GM18505 (cell line): ENCODE results near the gene TLCD3A.

Experiments
- ATAC-seq: cut with Tn5 transposase; IDR thresholded peaks from one replicate; pipeline ENCODE4 v1.9.1; 2021; ENCODE audit not compliant: unreplicated experiment
- POLR2A ChIP-seq: IDR thresholded peaks from 4 replicates; pipeline ENCODE4 v1.6.1; 2011; ENCODE audit warnings: borderline replicate concordance; ENCODE audit not compliant: insufficient read depth, insufficient read length; ENCODE audit errors: extremely low read depth

The TLCD3A gene

GRCh38 chr17:699345-699744 lies 33.1 kb upstream of the TLCD3A start:
- TF ChIP-seq POLR2A, result no peak
- ATAC-seq, result no peak

GRCh38 chr17:700504-701094 lies 31.8 kb upstream of the TLCD3A start:
- no peak for ATAC-seq
- no peak for TF ChIP-seq POLR2A

DNA sequence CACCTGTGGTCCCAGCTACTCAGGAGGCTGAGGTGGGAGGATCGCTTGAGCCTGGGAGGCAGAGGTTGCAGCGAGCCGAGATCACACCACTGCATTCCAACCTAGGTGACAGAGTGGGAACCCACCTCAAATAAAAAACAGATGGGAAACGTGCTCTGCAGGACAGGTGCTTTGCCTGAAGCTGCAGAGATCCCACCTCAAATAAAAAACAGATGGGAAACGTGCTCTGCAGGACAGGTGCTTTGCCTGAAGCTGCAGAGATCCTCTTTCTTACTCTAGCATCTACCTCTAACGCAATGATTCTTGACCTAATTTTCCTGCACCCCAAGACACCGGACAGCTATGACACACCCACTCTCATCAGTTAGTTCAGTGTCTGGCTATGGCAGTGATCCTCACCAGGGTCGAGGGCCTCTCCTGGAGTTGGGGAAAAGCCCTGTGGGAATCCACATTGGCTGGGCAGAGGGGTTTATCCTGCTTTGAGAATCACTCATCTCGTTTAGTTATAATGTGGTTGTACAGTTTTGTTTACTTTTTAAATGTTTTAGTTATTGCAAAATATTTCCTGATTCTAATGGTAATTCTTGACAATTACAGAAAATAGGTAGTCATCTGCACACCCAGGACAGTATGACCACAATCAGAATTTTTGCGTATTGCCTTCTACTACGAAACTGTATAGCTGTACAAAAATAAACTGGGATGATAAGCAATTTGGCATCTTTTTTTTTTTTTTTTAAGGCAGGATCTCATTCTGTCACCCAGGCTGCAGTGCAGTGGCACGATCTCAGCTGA lies 29.1 kb upstream of the TLCD3A start:
- ATAC-seq, result no peak
- no peak for TF ChIP-seq POLR2A

DNA sequence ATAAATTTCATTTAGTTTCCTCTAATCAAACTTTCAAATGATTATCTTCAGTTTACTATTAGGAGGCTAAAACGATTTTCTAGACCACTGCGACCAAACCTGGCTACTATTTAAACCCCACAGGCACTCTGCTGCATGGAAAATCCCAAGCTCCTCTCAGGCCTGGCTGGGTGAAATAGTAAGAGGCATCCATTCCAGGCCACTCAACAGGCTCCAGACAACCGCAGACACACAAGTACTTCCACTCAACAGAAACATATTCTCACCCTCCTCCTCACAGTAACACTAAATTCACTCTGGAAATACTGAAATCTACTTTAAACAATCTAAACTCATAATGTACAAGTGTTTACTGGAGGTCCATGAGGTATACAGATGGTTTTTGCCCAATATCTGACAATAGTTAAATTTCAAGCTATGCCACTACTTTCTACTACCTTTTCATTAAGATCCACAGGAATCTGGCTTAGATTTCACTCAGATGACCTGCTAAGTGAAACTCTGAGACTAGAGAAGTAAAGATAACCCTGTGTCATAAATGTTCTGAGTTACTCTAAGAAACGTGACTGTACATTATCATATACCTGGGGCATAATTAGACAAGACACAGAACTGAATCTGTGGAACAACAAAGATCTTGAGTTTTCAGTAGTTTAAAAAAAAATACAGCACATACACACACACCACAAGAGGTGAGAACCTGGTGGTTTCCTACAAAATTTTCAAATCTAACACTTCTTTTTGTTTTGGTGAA lies 28.1 kb upstream of the TLCD3A start:
- no peak for ATAC-seq

GRCh38 chr17:705011-705410 lies 27.4 kb upstream of the TLCD3A start:
- no peak for TF ChIP-seq POLR2A

More for the DNA sequence above, 28.1 kb upstream of the TLCD3A start:
- TF ChIP-seq POLR2A, result no peak

DNA sequence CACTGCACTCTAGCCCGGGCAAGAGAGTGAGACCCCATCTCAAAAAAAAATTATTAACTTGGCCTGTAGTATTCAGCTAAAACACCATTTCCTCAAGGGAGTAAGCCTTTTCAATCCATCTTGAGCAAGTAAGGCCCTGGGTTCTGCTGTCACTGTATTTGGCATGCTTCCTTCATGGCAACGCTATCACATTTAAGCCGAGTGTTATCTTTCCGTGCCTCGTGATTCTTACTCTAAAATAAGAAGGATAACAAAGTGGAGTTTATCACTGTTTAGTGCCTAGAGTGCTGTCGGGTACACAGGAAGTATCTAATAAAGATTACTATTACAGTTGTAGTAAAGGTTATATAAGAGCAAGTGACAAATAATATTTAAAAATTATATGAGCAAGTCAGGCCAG lies 26.5 kb upstream of the TLCD3A start:
- ATAC-seq, result no peak
- TF ChIP-seq POLR2A, result no peak

More at GRCh38 chr17:705011-705410, 27.4 kb upstream of the TLCD3A start:
- ATAC-seq, result no peak

DNA sequence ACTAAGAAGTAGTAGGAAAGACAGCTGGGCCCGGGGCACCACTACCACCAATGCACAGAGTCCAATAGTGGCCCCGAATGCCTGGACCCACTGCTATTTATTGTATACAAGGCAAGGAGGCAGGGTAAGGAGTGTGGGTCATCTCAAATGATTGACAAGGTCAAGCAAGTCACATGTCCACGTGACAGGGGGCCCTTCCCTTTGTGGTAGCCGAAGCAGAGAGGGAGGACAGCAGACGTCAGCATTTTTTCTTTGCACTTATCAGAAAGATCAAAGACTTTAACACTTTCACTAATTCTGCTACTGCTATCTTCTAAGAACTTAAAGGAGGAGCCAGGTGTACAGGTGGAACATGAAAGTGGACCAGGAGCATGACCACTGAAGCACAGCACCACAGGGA lies 24.3 kb upstream of the TLCD3A start:
- TF ChIP-seq POLR2A, result no peak
- ATAC-seq, result no peak

GRCh38 chr17:718075-718474 lies 14.3 kb upstream of the TLCD3A start:
- no peak for TF ChIP-seq POLR2A
- no peak for ATAC-seq

GRCh38 chr17:720706-721539 lies 11.5 kb upstream of the TLCD3A start:
- no peak for ATAC-seq
- no peak for TF ChIP-seq POLR2A

DNA sequence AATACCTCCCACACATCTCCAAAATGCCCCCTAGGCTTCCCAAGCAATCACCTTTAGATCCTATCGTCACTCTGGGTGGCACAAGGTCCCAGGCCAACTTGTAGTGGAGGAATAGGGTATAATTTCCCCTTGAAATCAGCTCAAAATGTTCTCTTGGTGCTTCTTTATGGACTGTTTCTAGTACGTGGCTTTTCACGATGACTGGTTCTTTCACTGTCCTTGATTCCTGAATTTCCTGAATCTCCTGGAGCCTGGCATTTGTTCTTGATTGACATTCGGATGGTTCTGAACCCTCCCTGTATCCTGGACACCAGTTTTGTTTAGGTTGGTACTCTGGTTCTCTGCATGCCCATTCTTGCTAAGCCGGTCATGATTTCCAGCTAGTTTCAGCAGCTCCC lies 10.9 kb upstream of the TLCD3A start:
- no peak for ATAC-seq
- no peak for TF ChIP-seq POLR2A

GRCh38 chr17:725084-725483 lies 7.3 kb upstream of the TLCD3A start:
- no peak for TF ChIP-seq POLR2A
- ATAC-seq, result no peak

- no peak for ATAC-seq
Observed at GRCh38 chr17:725746-726145, 6.7 kb upstream of the TLCD3A start.

More at GRCh38 chr17:725746-726145, 6.7 kb upstream of the TLCD3A start:
- no peak for TF ChIP-seq POLR2A
